ENCODE results near the gene AUP1.

GRCh38 chr2:74498500-74499266 is 30.8 kb downstream of the AUP1 start:
- TF ChIP-seq CTCF (IDR thresholded peaks at IDR 0.05 in 4 of 5, conservative IDR thresholded peaks at IDR 0.05 in 1 of 5) (no peak), POLR2A (IDR thresholded peaks at IDR 0.05) (no peak)

Measured in gastrocnemius medialis (tissue), 4 donors.